Subcutaneous adipose tissue (tissue), 4 donors: Measurements from ENCODE around the gene NINL. TPM values are rescaled to one million over a fixed set of nuclear protein-coding genes. Genes with fewer than 3 reads are reported as not detected.

Source experiments
- CTCF ChIP-seq: fragments of 450-650 bp; IDR thresholded peaks from one replicate; pipeline ENCODE4 v1.5.1; 2016; ENCODE audit warnings: low read depth, mild to moderate bottlenecking, control low read depth, antibody characterized with exemption, moderate library complexity
- total RNA-seq, 4 donors: library from RNA; depleted of rRNA; stranded (reverse); fragments of >200 nt; gene quantifications; one replicate each; pipeline ENCODE4 v1.1.0, GENCODE V29; 2016

Gene NINL
- 1 to 10 TPM; 4.6 to 10.0 (median 4.8) TPM for total RNA-seq

GRCh38 chr20:25584905-25585704, at the start of gene NINL:
Gene NINL, minus strand, starts transcription at chr20:25585531. Its CDS starts 58,944 bp downstream, at chr20:25526587.
- TF ChIP-seq CTCF = no peak

GRCh38 chr20:25632940-25633790, 47.8 kb upstream of the NINL start:
- no peak for TF ChIP-seq CTCF

GRCh38 chr20:25629816-25630499, 44.6 kb upstream of the NINL start:
- TF ChIP-seq CTCF = no peak

- no peak for TF ChIP-seq CTCF
Observed at GRCh38 chr20:25626779-25627178, 41.4 kb upstream of the NINL start.

GRCh38 chr20:25624500-25624939, 39.2 kb upstream of the NINL start:
- TF ChIP-seq CTCF = no peak

- TF ChIP-seq CTCF = no peak
Observed at GRCh38 chr20:25623736-25624499, 38.6 kb upstream of the NINL start, which contains the start of gene NANP. Gene NANP, minus strand, starts transcription at chr20:25624014. Its CDS starts 66 bp downstream, at chr20:25623948.
